ENCODE data around the gene GRIK4.

Gene GRIK4

DNA sequence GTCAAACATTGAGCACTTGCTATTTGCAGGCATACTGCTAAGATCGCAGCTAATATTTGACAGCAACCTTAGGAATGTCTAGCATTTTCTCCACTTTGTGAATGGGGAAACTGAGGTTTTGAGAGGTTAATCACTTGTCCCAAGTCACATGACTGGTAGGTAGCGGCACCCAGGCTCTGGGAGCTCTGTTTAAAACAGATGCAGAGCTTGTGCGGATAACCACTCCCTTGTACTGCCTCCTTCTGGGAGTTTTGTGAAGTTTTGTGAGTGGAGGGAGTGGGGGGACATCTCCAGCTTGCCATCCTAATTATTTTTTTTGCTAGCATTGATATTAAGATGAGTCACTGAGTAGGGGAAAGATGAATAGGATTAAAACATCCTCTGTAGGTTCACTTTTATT lies 134.7 kb downstream of the GRIK4 start:
- no peak for DNase-seq

DNA sequence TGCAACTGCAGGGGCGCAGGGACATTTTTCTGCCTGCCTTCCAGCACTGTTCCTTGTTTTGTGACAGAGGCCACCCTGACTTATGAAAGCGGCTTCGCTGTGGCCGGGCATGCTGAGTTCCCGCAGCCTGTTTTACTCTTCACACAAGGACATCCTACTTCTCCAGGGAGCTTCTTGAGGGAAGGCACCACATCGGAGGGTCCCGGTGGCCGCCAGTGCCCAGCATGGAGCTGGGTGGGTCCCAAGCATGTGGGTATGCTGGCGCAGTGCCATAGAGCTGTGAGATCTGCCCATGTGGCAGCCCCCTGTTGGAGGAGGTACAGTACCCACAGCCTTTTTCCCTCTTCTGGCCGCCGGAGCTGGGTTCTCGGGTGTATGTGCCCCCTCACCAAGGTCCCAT lies 136.1 kb downstream of the GRIK4 start:
- DNase-seq = no peak

DNA sequence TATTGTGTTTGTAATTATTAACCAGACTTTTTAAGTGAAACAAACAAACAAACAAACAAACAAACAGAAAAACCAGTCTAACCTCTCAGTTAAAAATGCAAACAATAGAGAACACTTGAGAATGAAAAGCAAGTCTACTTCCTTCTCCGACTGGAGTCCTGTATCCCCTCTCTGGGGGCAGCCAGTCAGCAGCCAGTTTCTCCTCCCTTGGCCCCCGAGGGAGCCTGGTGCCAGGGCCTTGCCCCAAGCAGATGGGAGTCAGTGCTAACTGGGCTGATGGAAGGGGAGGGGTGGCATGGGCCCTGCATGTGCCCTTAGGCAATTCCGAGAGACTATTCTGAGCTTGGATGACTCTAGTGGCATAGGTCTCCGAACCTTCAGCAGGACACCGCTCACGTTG lies 137.2 kb downstream of the GRIK4 start:
- no peak for DNase-seq

DNA sequence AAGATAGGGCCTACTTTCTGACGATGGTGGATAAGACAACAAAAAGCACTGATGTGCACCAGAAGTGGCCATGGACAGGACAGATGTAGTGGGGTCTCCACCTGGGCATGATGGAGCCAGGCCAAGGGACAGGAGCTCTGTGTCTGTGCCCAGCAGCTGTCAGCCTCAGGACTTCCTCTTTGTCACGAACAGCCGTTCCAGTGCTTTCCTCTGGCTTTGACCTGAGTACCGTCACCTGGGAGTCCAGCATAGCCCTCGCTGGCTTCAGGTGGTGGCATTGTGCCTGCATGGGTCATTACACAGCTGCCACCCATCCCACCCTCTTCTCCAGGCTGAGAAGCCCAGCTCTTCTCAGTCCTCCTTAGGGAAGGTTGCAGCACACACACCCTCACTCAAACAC lies 137.8 kb downstream of the GRIK4 start:
- no peak for DNase-seq

DNA sequence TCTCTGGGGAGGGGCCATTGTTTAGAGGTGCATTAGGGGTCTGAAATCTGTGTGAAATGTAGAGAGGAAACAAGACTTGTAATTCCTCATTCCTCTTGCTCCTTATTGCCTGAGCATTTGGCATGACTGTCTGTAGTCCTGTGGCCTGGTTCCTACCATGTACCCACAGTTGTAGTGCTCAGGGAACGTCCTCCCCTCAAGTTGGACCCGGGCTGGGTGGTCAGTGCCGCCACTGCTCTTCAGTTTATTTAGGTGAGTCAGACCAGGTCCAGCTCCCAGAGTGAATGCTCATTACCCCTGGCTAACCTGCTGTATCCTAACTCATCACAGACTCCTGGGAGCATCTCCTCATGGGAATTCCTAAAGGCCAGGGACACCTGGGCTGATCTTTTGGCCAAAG lies 139.8 kb downstream of the GRIK4 start:
- no peak for DNase-seq

DNA sequence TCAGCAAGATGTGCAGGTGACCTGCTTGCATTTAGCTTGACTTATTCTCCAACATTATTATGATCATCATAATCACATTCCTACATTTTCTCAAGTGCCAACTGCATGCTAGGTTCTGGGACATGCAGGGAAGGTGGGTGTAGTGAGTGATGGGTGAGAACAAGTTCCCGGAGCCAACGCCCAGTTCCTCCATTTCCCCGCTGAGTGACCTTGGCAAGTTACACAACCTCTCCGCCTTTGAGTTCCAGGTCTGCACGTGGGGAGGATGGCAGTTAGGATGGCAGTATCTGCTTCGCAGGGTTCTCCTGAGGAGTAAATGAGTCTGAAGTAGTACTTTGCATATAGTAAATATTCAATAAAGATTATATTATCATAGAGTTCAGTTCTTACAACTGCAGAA lies 140.3 kb downstream of the GRIK4 start:
- DNase-seq = no peak

DNA sequence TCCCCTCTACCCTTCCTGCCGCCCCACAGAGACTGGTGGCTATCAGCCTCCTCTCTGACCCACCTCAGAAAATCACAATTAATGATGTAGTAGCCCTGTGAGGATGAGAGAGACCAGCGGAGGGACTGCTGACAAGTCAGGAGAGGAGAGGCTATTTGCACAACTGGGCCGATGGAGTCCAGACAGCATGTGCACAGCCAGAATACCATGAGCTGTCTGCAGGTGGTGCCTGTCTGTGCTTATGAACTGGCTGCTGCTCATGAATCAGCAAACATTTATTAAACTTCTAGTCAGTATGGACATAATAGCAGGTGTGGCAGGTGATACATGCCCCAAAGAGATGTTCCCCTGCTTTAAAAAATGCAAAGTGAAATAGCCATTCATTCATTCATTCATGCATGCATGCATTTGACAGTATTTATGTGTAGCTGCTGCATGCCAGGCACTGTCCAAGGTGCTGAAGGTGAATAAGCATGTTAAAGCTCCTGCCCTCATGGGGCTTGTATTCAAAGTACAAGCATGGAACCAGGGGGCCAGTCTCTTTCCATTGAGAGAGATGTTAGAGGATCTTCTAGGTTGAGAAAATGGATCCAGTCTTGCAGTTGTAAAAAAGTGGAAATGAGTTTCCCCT lies 141.3 kb downstream of the GRIK4 start:
- DNase-seq = no peak

DNA sequence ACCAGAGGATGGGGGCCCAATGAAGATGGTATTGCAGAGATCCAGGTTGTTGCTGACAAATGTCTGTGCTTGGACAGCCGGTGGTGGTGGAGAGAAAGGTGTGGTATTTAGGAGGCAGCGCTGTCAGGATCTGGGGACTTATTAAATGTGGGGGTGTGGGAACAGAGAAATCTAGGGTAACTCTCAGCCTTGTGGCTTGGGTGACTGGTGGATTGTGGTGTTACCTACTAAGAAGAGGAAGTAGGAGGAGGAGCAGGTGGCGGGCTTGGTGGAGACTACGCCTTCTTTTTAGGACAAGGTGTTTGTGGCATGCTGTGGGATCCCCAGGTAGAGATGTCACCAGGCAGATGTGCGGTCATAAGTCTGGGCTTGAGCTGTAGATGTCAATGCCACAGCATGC lies 144.0 kb downstream of the GRIK4 start:
- no peak for DNase-seq

DNA sequence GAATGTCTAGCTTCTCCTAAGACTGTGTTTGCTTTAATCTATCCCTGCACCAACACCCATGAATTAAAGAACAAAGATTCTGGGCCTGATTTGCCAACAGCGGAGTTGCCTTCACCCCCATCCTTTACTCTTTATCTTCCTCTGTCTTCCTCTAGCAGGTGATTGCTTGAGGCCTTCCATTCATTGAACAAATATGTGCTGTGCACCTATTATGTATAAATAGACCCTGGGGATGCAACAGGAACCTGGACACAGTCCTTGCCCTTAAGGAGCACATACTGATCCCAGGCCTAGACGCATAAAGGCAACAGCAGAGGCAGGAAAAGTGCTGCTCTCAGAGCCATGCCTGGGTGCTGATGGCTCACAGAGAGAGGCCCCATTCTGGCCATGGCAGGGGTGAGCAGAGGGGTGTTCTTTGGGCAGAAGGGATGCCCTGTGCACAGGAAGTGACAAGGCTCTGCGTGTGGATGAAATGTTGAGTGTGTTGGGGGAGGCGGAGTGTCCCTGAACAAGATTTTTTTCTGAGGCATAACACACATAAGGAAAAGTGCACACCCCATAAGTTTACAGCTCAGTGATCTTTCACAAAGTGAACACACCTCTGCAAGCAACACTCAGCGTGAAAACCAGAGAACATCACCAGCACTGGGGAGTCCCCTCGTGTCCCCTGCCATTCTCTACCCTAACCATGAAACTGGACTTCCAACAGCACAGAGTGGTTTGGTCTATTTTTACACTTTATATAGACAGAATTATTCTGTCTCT lies 145.9 kb downstream of the GRIK4 start:
- DNase-seq = no peak

DNA sequence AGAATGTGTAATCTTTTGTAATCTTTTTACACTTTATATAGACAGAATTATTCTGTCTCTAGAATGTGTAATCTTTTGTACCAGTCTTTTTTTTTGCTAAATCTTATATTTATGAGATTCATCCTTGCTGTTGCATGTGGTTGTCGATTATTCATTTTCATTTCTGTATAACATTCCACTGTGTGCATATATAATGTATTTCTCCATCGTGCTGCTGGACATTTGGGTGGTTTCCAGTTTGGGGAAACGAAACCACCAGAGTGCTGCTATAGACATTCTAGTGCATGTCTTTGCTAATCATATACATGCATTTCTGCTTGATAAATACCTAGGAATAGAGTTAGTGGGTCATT lies 146.5 kb downstream of the GRIK4 start:
- no peak for DNase-seq

DNA sequence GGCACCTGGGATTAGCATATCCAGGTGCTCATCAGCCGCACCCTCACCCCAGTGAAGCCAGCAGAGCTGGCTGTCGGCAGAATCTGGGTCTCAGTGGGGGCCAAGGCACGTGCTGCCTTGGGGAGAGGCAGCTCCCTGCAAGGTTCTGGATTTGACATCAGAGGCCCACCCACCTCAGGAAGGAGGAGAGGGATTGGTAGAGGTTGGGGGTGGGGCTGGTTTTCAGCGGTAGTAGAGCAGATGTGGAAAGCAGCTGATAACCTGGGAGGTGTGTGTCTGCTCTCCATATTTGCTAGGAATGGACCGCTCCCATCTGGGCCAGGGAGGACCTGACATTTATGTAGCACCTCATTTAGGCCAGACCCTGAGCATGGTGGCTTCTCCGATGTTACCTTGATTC lies 147.5 kb downstream of the GRIK4 start:
- DNase-seq = no peak

DNA sequence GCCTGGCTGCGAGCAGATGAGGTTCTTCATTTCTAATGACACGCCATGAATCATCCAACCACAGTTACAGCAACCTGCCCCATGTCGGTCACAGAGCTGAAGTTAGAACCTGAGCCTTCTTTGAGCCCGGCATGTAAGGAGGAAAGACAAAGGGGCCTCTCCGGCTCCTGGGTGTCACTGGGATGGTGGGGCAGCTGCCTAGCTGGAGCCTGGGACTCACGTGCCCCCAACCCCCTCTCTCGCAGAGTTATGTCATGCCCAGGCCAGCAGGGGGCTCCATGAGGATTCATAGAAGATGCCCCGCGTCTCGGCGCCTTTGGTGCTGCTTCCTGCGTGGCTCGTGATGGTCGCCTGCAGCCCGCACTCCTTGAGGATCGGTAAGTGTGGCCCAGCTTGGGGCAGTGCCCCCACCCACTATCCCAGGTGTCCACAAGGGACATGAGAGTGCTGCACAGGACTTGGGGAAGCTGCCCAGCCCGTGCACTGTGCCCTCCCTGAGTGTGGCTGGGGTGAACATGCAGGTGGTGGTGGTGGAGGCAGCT lies 148.5 kb downstream of the GRIK4 start:
- DNase-seq = no peak

DNA sequence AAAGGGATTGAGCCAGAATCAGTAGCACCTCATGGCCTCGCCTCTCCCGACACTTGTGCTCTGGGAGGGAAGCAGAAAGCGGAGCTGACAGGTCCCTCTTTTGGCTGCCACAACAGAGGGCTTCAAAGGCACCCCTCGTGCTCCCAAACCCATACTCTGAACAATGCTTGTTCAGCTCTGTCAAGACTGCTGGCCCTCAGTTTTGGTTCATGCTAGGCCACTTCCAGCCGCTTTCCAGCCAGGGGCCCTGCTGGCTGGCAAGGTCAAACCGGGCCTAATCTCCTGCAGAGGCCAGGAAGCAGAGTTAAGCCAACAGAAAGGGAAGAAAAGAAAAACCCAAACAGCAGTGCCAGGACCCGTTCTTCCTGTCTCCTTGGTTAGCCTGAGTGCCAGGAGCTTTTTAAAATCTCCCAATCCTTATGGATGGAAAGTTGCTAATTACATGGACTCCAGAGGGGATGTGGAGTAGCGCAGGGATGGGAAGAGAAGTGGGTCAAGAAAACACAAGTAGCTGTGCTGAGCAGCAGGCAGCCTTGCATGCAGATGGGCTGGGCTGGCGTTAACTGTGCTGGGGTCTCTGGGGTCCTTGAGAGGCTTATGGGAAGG lies 150.6 kb downstream of the GRIK4 start:
- DNase-seq = no peak

DNA sequence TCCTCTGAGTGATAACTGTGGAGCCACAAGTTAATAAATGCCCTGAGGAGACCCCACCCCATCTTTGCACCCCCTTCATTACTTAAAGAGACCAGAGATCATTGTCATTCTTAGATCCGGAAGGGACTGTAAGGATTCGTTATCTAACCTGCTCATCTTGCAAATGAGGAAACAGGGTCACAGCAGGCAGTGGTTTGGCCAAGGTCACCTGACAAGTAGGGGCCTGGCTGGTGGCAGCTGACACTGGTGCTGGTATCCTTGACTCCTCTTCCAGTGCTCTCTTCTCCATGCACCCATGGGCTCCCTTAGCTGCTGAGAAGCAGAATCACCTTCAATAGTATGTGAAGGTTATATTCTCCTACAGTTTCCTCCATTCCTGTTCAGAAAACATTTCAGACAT lies 151.6 kb downstream of the GRIK4 start:
- no peak for DNase-seq

DNA sequence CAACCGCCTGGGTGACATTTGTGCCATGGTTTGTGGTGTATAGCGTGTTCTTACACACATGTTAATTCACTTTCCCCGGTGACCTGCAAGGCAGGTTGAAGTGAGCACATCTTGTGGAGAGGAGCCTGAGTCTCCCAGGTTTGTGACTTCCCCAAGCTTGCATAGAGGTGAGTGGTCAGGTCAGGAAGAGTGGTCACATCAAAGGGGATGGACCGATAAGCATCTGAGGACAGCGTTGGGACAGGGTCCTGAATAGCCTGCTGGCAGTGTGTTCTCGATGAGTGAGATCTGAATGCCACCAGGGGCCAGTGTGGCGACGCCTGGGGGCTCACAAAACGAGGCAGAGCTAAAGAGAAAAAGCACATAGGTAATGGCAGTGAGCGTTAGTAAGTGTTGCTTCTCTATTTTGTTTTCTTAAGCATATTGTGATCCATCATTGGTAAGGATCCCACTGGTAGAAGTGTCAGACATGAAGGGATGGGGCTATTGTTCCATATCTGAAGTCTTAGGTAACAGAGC lies 154.6 kb downstream of the GRIK4 start:
- no peak for DNase-seq

DNA sequence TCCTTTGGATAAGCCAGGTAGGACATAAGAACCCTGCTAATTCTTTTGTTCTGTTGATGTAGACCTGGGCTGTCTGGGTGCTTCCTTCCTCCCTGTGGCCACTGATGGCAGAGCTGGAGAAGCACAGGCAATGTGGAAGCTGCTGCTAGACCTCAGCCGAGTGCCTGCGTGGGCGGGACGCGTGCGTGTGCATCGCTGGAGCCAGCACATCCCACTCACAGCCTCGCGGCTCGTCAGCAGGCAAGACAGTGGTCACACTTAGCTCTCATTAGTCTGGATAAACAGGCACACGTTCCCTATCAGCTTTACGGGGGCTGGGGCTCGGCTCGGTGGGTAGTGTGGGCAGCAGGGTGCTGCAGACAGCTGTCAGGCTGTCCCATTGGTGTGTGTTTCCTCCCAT lies 155.7 kb downstream of the GRIK4 start:
- no peak for DNase-seq

DNA sequence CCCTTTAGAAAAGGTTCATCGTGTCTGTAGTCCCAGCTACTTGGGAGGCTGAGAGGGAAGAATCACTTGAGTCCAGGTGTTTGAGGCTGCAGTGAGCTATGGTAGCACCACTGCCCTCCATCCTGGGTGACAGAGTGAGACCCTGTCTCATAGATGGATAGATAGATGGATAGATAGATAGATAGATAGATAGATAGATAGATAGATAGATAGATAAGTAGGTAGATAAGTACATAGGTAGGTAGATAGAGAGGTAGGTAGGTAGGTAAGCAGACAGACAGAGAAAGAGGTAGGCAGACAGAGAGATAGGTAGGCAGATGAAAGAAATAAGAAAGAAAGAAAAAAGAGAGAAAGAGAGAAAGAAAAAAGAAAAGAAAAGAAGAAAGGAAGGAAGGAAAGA lies 156.4 kb downstream of the GRIK4 start:
- DNase-seq = no peak

DNA sequence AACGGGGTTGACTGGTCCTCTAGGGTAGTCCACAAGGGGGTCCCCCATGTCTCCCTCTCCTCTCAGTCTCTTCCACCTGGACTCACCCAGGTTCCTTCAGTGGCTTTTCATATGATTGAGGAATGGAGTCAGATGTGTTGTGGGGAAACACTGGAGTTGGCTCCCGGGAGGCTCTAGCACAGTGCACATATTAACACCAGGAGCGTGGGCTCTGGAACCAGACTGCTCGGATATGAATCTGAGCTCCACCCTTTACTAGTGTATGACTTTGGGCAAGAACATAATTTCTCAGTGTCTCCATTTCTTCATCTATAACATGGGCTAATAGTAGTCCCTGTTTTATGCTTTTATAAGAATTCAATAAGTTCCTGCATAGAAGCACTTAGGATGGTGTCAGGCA lies 157.0 kb downstream of the GRIK4 start:
- no peak for DNase-seq

DNA sequence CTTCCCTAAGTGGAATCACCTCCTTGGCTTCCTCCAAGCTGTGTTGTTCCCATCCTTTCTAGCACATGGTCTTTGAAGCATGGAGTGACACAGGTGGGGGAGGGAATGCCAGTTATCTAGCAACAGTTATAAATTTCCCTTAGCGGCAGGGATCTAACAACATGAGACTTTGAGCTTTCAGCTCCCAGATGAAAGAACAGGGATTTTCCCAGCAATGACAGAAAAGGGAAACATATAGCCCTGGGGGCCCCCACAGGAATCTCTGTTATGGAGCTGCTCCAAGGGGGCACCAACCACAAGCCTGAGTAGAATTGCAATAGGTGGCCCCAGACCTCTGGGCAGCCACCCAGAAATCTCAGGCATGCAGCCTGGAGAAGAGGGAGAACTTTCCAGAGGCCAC lies 163.0 kb downstream of the GRIK4 start:
- no peak for DNase-seq

DNA sequence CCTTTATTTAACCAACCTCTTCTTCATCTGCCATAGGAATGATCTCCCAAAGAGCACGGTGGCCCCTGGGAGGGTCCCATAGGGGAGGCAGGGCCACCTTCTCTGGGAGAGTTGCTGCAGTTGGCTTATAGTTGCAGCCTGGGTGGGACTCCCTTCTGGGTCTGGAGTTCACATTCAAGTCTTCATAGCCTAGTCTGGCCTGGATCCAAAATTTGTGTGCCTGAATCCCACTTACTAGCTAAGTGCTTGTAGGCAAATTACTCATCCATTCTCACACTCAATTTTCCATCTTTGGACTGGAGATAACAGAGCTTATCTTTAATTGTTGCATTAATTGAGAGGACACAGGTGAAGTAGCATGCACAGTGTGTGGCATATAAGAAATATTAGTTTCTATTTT lies 163.6 kb downstream of the GRIK4 start:
- DNase-seq = no peak

DNA sequence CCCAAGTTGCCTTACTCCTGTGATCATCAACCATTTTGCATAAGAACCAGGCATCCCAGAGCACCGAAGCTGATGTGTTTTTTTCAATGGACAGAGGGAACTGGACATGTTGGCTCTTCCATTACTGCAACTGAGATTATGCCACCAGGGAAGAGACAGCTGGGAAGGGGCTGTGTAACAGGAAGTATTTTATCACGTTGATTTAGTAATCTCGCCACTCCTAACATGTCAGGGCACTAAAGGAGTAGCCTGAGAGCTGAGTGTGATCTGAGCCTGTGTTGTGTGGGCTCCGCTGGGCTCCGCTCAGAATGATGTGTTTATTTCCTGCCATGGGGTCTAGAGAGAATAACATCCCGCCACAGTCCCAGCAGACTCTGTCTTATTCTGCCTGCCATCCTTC lies 165.4 kb downstream of the GRIK4 start:
- DNase-seq = no peak

DNA sequence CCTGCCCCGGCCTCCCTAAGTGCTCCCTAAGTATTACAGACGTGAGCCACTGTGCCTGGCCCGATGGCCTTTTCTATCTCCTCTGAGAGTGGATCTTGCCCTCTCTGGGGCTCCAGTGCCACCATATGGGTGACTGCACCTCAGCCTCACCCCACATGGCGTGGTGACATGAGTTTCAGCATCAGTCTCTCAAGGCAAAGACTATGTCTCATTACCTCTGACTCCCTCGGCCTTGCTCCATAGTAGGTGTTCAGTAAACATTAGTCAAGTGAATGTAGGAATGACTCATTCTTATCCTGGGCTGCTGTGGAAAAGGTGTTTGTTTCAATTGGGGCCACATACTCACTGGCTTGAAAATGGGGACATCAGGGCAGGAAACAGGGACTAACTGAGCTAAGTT lies 168.8 kb downstream of the GRIK4 start:
- no peak for DNase-seq

DNA sequence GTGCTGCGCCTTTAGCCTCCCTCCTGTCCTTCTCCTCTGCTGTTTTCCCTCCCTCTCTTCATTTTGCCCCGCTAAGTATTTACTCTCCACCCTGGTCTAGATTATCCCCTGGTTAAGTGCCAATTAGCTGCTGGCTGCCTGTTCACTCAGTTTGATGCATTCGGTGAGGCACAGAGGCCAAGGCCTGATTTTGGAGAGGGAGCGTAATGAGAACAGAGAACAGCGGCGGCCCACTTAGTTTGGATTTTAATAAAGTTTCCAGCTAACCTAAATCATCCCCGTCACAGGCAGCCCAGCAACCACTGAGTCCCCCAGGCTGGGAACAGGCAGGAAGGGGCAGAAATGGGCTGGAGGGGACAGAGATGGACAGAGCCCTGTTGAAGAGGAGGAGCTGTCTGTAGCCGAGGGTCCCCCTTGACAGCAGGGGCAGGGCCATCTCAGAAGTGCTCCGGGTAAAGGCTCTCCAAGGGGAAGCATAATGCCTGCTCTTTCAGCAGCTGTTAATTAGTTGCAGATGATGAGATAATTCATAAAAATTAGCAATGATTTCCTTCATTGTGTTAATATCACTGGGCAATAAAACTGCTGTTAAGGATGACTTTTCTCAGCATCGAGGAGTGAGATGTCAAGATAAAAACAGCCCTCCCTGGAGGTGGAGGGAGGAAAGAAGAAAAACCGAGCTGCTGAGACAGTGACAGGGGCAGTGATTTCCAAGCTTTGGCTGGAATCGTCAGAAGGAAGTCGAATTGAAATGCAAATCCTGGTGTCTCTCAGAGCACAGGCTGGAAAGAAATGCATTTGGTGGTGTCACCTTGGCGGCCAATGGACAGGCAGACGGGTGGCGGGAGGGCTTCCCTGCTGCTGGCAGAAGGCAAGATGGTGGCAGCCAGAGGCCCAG lies 170.1 kb downstream of the GRIK4 start:
- DNase-seq = no peak
